Stimulated activated naive CD8-positive, alpha-beta T cell treated with anti-CD3 and anti-CD28 coated beads, Interleukin-15, Interleukin-2, amounts not matched to agents 100 ng/mL and 50 ng/mL, for 24 hours (primary cell): Measurements from ENCODE around the gene ACSF2.

Experiments
- H3K27ac Mint-ChIP-seq: one replicate; pipeline ENCODE4 v1.8.0; 2021; ENCODE audit warnings: mild to moderate bottlenecking, mixed read lengths
- H3K27me3 Mint-ChIP-seq: one replicate; pipeline ENCODE4 v1.8.0; 2021; ENCODE audit warnings: mixed read lengths
- H3K36me3 Mint-ChIP-seq: one replicate; pipeline ENCODE4 v1.8.0; 2021; ENCODE audit warnings: low read depth, mixed read lengths
- H3K4me1 Mint-ChIP-seq: one replicate; pipeline ENCODE4 v1.8.0; 2021; ENCODE audit warnings: low read depth, mixed read lengths
- H3K4me3 Mint-ChIP-seq: one replicate; pipeline ENCODE4 v1.8.0; 2021; ENCODE audit warnings: mild to moderate bottlenecking, mixed read lengths
- H3K9me3 Mint-ChIP-seq: one replicate; pipeline ENCODE4 v1.8.0; 2021; ENCODE audit warnings: mixed read lengths

ACSF2 gene

DNA sequence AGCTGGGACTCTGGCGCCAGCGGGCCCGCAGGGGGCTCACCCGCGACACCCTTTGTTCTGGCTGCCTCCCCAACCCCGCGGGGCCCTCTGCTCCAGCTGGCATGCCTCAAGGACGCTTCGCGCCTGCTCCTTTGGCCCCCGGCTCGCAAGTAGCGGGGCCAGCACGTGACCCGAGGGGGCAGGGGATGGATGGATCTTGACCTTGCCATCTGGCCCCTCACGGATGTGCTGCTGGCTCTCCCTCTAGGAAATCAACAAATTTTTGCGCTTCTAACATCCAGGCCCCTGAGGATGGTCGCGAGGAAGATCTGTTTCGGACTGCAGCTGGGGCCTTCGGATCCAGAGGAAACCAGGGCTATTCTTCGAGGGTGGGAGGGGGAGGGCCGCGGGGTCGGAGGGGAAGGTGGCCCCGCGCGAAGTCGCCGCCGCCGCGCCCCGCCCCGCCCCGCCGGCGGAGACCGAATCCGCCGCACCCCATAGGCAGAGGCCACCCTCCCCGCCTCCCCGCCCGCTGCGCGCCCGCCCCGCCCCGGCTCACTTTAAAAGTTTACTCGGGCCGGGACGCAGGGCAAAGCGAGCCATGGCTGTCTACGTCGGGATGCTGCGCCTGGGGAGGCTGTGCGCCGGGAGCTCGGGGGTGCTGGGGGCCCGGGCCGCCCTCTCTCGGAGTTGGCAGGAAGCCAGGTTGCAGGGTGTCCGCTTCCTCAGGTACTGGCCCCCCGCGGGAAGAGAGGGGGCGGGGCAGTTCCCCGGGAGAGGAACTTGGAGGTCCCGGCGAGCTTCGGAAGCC lies at the start of gene ACSF2:
TSS of gene ACSF2 (plus strand) at position 537 of the 790 bp plus-strand sequence. CDS start at position 581, 44 bp downstream.
- peak within 1 kb of the TSS; percentile 87 for H3K4me3 Mint-ChIP-seq
- H3K36me3 Mint-ChIP-seq: no peaks in the 10 kb centered on the region
- peaks cover 27% of the 10 kb centered on the region for H3K4me1 Mint-ChIP-seq
- no peaks in the 10 kb centered on the region for H3K27me3 Mint-ChIP-seq
- peak within 1 kb of the TSS; percentile 69 for H3K27ac Mint-ChIP-seq
- H3K9me3 Mint-ChIP-seq: no peaks in the 10 kb centered on the region

DNA sequence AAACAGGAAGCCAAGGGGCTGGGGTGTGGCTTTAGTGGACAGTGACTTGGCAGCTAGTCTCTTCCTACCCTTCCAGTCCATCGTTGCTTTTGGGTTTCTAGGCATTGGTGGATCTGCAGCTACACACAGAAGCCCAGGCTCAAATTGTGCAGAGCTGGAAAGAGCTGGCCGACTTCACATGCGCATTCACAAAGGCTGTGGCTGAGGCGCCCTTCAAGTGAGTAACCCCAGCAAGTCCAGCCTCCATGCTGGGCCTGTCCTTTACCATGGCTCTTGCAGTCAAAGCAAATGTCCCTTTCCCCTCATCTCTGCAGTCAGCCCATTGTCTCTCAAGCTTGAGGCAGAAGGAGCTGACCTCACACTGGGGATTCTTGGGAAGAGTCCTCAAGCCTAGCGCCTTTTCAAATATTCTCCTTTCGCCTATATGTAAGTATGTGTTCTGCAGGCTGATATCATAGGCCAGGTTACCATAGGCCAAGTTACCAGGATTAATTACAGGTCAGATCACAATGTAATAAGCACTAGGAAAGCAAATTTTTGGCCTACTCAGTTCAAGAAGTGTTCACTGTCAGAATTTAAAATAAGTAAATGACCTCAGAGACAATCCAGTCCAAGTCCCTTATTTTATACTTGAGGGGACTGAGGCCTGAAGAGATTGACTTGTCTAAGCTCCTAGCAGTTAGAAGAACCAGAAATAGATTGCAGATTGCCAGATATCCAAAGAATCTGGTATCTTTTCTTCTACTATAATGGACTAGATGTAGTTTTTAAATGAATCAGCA lies 46.5 kb upstream of the ACSF2 start:
- Mint-ChIP-seq H3K36me3 (peaks cover 73% of the 10 kb centered on the region), H3K4me1 (no peaks in the 10 kb centered on the region), H3K9me3 (no peaks in the 10 kb centered on the region), H3K27me3 (no peaks in the 10 kb centered on the region), H3K4me3 (no peak overlapping the region), H3K27ac (peak overlapping the region; percentile 11)

- H3K27me3 Mint-ChIP-seq: no peaks in the 10 kb centered on the region
- H3K9me3 Mint-ChIP-seq: no peaks in the 10 kb centered on the region
- no peaks in the 10 kb centered on the region for H3K4me1 Mint-ChIP-seq
- no peak overlapping the region for H3K4me3 Mint-ChIP-seq
- peaks cover 76% of the 10 kb centered on the region for H3K36me3 Mint-ChIP-seq
- H3K27ac Mint-ChIP-seq: no peak overlapping the region
Measured at GRCh38 chr17:50380369-50381259, 45.4 kb upstream of the ACSF2 start.

DNA sequence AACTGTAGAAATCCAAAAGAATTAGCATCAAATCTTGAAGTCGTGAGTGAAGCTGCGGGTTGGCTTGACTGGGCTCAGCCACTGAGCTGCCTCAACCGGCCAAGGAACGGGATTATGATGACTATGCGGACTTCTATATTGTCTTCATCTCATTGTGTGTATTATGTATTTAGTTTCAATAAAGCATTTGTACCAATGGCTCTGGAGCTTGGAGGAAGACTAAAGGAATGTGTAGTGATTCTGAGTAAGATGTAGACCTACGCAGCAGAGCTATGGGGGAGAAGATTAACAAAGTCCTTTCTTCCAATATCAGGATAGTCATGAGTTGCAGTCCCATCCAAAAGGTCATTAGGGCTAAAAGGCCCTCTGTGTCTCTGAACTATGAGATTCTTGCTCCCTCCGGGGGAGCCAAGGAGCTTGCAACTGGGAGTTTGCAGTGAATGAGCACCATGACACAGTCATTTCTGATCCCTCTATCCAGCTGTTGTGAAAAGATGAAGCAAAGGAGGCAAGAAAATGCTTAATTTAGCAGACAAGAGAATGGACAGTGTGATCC lies 44.7 kb upstream of the ACSF2 start:
- Mint-ChIP-seq H3K27ac (no peak overlapping the region), H3K36me3 (peaks cover 78% of the 10 kb centered on the region), H3K4me1 (no peaks in the 10 kb centered on the region), H3K9me3 (no peaks in the 10 kb centered on the region), H3K4me3 (no peak overlapping the region), H3K27me3 (no peaks in the 10 kb centered on the region)

GRCh38 chr17:50381920-50382319 lies 44.1 kb upstream of the ACSF2 start:
- Mint-ChIP-seq H3K36me3 (peaks cover 82% of the 10 kb centered on the region), H3K4me3 (no peak overlapping the region), H3K27ac (no peak overlapping the region), H3K4me1 (no peaks in the 10 kb centered on the region), H3K9me3 (no peaks in the 10 kb centered on the region), H3K27me3 (no peaks in the 10 kb centered on the region)

DNA sequence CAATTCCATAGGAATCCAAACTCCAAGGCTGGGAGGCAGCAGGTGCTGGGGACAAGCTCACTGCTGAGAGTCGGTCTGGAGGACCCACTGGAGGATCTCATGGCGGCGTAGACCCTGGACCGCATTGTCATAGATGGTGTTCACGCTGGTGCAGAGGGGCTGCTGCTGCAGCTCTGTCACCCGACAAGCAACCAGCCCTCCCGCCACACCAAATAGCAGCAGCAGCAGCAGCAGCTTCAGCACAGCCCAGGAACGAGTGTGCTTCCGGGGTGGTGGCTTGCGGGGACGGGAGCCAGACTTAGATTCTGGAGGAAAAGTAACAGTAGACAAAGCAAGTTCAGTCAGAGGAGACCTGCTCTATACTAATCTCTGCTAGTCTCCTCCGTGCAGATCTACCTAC lies 43.1 kb upstream of the ACSF2 start:
- Mint-ChIP-seq H3K36me3 (peaks cover 92% of the 10 kb centered on the region), H3K27ac (no peak overlapping the region), H3K4me3 (no peak overlapping the region), H3K9me3 (no peaks in the 10 kb centered on the region), H3K27me3 (no peaks in the 10 kb centered on the region), H3K4me1 (no peaks in the 10 kb centered on the region)

GRCh38 chr17:50386510-50386909 lies 39.5 kb upstream of the ACSF2 start:
- Mint-ChIP-seq H3K4me1 (no peaks in the 10 kb centered on the region), H3K27me3 (no peaks in the 10 kb centered on the region), H3K27ac (no peak overlapping the region), H3K36me3 (peaks cover 89% of the 10 kb centered on the region), H3K4me3 (no peak overlapping the region), H3K9me3 (no peaks in the 10 kb centered on the region)

DNA sequence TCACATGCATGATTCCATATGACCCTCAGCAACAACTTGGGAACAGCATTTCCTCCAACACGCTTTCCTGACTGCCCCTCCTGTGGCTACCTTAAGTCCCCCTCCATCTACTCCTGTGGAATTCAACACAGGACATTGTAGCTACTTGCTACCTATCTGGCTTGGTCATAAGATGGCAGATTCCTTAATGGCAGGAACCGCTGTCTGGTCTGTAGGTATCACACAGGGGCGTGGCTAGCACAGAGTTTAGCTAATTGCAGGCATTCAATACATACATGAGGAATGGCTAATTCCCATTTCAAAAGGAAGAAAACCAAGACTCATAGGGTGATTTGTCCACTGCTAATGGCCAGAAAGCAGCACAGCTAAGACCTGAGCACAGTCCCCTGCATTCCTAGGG lies 37.3 kb upstream of the ACSF2 start:
- H3K4me3 Mint-ChIP-seq: no peak overlapping the region
- no peaks in the 10 kb centered on the region for H3K9me3 Mint-ChIP-seq
- no peak overlapping the region for H3K27ac Mint-ChIP-seq
- H3K4me1 Mint-ChIP-seq: peaks cover 7% of the 10 kb centered on the region
- H3K36me3 Mint-ChIP-seq: peaks cover 88% of the 10 kb centered on the region
- H3K27me3 Mint-ChIP-seq: no peaks in the 10 kb centered on the region

- Mint-ChIP-seq H3K27me3 (no peaks in the 10 kb centered on the region), H3K36me3 (peaks cover 91% of the 10 kb centered on the region), H3K9me3 (no peaks in the 10 kb centered on the region), H3K4me3 (no peak overlapping the region), H3K4me1 (peaks cover 8% of the 10 kb centered on the region), H3K27ac (no peak overlapping the region)
Measured at GRCh38 chr17:50389534-50389933, 36.5 kb upstream of the ACSF2 start.

DNA sequence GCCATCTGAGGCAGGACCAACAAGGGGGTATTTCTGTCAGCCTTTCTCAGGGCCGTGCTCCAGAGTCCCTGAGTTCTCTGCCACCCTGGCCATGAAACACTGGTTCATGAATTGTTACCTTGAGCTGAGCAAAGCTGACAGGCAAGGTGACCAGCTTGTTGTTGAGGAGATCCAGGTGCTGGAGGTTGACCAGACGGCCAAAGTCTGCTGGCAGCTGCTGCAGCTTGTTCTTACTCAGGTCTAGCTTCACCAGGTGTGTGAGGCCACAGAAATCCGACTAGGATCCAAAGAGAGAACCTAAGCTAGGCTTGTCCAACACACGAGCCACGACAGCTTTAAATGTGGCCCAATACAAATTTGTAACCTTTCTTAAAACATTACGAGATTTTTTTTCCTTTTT lies 33.4 kb upstream of the ACSF2 start:
- Mint-ChIP-seq H3K36me3 (peaks cover 78% of the 10 kb centered on the region), H3K27ac (no peak overlapping the region), H3K4me3 (no peak overlapping the region), H3K27me3 (no peaks in the 10 kb centered on the region), H3K4me1 (peaks cover 25% of the 10 kb centered on the region), H3K9me3 (no peaks in the 10 kb centered on the region)

GRCh38 chr17:50393700-50394099 lies 32.3 kb upstream of the ACSF2 start:
- no peak overlapping the region for H3K4me3 Mint-ChIP-seq
- no peaks in the 10 kb centered on the region for H3K27me3 Mint-ChIP-seq
- no peaks in the 10 kb centered on the region for H3K9me3 Mint-ChIP-seq
- H3K36me3 Mint-ChIP-seq: peaks cover 67% of the 10 kb centered on the region
- no peak overlapping the region for H3K27ac Mint-ChIP-seq
- peaks cover 28% of the 10 kb centered on the region for H3K4me1 Mint-ChIP-seq

DNA sequence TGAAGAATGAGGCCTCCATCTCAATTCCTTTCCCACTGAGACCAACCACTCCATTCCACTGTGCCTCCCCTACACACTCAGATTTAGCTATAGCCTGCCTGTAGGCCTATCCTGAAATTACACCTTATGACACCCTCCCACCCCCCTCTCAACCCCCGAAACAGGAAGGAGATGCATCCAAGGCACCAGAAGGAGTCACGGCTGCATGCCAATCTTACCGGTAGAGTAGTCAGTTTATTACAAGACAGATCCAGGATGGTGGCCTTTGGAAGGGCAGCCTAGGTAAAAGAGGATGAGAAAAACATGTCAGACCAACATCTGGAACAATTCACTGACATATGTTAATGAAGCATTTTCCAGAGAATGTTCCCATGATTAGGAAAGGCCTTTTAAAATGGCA lies 31.3 kb upstream of the ACSF2 start:
- Mint-ChIP-seq H3K9me3 (no peaks in the 10 kb centered on the region), H3K36me3 (peaks cover 59% of the 10 kb centered on the region), H3K27ac (peak overlapping the region; percentile 61), H3K4me1 (peaks cover 28% of the 10 kb centered on the region), H3K4me3 (peak overlapping the region; percentile 86), H3K27me3 (no peaks in the 10 kb centered on the region)

- Mint-ChIP-seq H3K36me3 (peaks cover 43% of the 10 kb centered on the region), H3K4me1 (peaks cover 28% of the 10 kb centered on the region)
Measured at GRCh38 chr17:50396261-50397110, 29.5 kb upstream of the ACSF2 start.

More at GRCh38 chr17:50396261-50397110, 29.5 kb upstream of the ACSF2 start:
- Mint-ChIP-seq H3K4me3 (peak overlapping the region; percentile 86), H3K9me3 (no peaks in the 10 kb centered on the region), H3K27ac (peak overlapping the region; percentile 79), H3K27me3 (no peaks in the 10 kb centered on the region)
